GM18505 (cell line): ENCODE data around the gene PPP1R7.
A peak's percentile ranks its signal among the peaks of the same experiment; 100 is the strongest.
"Not testable (repeated sequence)": the region's sequence is repeated elsewhere in the genome, so short reads cannot be mapped to it uniquely, and the experiment has no call there.

Source experiments
- ATAC-seq: cut with Tn5 transposase; IDR thresholded peaks from one replicate; pipeline ENCODE4 v1.9.1; 2021; ENCODE audit not compliant: unreplicated experiment
- POLR2A ChIP-seq: IDR thresholded peaks from 4 replicates; pipeline ENCODE4 v1.6.1; 2011; ENCODE audit warnings: borderline replicate concordance; ENCODE audit not compliant: insufficient read depth, insufficient read length; ENCODE audit errors: extremely low read depth

Gene PPP1R7, protein sequence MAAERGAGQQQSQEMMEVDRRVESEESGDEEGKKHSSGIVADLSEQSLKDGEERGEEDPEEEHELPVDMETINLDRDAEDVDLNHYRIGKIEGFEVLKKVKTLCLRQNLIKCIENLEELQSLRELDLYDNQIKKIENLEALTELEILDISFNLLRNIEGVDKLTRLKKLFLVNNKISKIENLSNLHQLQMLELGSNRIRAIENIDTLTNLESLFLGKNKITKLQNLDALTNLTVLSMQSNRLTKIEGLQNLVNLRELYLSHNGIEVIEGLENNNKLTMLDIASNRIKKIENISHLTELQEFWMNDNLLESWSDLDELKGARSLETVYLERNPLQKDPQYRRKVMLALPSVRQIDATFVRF

DNA sequence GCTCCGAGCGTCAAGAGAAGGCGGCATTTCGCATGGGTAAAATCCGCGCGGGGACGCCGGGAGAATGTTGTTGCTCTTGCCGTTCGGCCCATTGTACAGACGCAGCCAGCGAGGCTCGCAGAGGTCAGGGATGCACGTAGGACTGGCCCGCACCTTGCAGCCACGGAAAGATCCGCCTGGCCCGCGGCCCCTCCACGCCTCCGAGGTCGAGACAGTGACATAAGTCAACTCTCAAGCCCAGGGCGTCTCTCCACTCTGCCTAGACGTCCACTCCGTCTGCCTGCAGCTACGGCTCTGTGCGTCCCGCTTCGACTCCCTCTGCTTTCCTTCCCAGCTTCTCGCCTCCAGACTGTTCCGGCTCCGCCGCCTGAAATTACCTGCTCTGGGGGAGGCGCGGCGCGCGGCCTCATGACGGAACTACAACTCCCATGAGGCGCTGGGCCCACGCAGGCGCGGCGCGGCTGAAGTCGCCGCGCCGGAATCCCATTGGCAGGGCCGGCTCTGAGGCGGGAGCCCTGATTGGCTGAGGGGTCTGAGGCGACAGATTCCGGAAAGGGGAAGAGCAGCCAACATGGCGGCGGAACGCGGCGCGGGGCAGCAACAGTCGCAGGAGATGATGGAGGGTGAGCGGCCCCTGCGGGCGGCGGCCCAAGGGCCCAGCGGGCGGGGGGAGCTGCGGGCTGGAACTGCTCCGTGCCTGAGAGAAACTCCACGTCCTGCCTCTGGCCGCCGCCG, at the start of gene PPP1R7:
Gene PPP1R7, plus strand, starts transcription at position 543 of the 735 bp plus-strand sequence. Its CDS starts 29 bp downstream, at position 572.
- ATAC-seq = peak; percentile 67
- TF ChIP-seq POLR2A = peak; percentile 80

DNA sequence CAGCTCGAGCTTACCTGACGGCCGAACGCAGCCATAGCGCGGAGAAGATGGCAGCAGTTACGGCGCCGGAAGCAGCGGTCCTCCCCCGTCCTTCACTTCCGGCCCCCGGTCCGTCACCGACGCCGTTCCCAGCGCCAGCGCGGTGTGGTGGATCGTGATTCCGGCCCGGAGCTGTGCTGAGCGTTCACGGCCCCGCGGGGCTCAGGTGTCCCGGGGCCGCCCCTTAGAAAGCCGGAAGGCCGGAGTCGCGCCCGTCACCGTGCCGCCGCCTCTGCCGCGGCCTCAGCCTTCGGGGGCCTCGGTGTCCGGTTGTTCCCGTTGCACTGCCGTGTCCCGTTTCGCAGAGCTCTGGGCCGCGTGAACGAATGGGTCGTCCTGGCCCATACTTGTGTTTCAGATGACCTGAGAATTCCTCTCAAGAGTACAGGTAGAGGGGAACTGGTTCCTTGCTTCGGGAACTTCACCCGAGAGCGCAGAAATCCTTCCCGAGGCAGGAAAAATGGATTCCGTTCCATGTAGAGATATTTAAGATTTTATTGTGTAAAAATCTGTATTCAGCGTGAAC, 47.9 kb upstream of the PPP1R7 start, which contains the start of gene MTERF4:
Gene MTERF4, minus strand, starts transcription at position 49 of the 565 bp plus-strand sequence. Its CDS starts 14 bp downstream, at position 35.
- peak; percentile 92 for TF ChIP-seq POLR2A

DNA sequence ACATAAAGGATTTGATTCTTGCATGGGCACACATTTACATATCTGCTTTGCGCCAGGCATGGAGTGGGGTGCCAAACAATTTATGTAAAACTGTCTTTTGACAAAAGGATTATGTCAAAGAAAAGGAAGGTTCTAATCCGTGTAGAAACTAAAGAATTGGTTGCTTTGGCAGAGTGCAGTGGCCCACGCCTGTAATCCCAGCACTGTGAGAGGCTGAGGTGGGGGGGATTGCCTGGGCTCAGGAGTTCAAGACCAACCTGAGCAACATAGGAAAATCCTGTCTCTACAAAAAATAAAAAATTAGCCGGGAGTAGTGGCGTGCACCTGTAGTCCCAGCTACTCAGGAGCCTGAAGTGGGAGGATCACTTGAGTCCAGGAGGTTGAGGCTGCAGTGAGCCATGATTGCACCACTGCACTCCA, 47.1 kb upstream of the PPP1R7 start:
- no peak for ATAC-seq
- no peak for TF ChIP-seq POLR2A

More for the DNA sequence above, 47.9 kb upstream of the PPP1R7 start, which contains the start of gene MTERF4:
- peak; percentile 88 for ATAC-seq

DNA sequence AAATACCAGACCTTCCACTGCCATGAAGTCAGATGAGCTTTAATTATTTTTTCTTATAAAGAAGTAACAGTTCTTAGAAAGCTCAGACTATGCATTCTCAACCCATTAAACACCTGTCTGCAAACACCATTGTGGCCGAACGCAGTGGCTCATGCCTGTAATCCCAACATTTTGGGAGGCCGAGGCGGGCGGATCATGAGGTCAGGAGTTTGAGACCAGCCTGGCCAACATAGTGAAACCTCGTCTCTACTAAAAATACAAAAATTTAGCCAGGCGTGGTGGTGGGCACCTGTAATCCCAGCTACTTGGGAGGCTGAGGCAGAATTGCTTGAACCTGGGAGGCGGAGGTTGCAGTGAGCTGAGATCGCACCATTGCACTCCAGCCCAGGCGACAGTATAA, 45.7 kb upstream of the PPP1R7 start:
- not testable (repeated sequence) for ATAC-seq

DNA sequence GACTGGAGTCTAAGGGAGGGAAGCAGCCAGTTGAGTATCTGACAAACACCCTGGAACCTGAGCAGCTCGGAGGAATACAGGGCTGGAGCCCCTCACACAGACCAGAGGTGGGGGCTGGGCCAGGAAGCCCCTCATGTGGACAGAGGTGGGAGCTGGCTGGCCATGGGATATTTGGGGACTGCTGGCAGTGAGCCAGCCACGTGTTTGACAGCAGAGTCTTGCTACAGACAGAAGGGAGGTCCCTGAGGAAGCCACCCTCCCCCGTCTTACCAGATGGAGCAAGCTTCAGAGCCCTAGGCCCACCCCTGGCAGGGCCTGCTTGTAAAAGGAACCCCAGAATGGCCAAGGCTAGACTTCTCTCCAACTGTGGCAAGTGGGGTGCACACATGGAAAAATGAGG, 44.6 kb upstream of the PPP1R7 start:
- no peak for ATAC-seq
- no peak for TF ChIP-seq POLR2A

DNA sequence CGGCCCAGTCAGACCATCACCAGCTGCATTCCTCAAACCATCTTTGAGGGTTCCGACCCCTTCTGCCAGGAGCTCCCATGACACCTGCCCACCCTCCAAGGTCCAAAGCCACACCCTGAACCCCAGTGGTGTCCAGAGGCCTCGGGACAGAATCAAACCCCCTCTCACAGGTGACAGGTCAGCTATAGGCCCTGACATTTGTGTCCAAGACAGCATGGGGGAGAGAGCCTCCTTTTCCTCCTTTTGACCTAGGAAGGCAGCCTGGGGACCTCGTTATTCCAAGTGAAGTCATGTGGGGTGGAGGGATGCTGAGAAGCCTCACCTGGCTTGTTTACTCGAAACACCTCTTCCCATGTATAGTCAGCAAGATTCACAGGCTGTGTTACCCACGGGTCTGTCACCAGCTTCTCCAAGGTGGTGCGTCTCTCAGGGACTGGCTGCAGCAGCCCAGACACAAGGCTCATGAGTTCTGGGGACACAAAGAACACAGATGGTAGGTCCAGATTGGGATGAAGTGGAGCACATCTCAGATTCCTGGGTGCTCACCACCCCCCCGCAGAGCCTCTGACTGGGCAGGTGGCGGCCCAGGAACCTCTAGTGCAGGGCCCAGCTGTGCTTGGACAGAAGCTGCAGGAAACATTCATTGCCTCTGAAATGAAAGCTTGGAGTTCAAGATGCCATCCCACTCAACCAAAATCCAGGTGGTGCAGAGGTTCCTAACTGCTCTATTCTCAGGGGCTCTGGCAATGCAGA, 43.1 kb upstream of the PPP1R7 start:
- ATAC-seq = no peak
- TF ChIP-seq POLR2A = no peak

DNA sequence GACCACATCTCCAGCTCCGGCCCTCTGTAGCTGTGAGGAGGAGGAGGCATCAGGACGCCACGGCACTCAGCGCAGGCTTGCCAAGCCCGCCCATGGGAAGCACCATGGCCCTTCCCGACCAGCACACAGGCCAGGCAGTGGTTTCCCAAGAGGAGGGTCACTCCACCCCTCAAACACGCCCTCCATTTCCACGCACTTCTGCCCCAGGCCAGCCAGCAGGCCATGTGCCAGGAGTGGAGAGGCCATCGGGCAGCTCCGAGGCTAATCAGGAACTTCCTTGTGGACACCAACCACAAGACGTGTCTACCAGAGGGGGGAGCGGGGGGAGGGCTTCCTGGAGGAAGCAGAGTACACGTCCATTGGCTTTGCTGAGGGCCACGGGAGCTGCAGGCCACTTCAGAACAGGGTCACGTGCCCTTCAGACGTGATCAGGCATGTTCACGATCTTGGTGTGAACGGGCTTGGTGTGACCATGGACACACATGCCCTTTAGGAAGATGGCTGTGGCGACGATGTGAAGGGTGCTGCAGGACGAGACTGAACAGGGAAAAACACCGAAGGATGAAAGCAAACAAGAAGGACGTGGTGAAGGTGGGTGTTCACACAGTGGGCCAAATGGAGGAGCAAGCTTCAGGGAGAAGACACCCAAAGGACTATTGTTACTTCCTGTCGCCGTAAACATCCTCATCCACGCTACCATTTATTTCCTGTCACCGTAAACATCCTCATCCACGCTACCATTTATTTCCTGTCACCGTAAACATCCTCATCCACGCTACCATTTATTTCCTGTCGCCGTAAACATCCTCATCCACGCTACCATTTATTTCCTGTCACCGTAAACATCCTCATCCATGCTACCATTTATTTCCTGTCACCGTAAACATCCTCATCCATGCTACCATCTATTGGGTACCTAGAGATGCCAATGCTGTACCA, 41.7 kb upstream of the PPP1R7 start:
- no peak for ATAC-seq
- TF ChIP-seq POLR2A = no peak

DNA sequence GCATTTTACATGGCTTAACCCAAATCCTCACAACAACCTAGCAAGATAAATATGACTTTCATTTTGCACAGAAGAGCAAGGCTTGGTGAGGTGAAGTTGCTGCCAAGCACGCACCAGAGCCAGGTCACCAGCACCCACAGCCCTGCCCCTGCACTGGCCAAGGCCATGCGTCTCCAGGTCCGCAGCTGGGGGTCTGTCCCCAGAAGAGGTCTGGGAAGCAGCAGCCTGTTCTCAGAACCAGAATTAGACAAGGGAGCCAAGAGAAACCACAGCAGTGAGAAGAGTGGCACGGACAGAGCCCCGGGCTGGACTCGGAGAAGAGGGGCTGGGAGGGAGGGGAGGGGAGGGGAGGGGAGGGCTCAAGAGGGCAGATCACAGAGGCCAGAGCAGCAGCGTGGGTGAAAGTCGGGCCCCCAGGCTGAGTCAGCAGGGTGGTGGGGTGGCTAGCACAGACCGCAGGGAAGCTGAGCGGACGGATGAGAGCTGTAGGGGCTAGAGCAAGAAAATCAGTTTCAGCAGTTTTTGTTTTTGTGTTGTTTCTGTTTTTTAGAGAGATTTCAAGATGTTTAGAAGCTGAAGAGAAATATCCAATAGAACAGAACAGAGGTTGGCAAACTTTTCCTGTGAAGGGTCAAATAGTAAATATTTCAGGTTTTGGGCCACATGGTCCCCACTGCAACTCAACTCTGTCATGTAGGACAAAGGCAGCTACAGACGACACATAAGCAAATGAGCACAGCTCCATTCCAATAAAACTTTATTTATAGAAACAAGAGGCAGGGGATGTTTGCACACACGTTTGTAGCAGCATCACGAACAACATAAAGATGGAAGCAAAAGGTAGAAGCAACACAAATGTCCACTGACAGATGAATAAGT, 40.8 kb upstream of the PPP1R7 start:
- no peak for TF ChIP-seq POLR2A
- no peak for ATAC-seq

DNA sequence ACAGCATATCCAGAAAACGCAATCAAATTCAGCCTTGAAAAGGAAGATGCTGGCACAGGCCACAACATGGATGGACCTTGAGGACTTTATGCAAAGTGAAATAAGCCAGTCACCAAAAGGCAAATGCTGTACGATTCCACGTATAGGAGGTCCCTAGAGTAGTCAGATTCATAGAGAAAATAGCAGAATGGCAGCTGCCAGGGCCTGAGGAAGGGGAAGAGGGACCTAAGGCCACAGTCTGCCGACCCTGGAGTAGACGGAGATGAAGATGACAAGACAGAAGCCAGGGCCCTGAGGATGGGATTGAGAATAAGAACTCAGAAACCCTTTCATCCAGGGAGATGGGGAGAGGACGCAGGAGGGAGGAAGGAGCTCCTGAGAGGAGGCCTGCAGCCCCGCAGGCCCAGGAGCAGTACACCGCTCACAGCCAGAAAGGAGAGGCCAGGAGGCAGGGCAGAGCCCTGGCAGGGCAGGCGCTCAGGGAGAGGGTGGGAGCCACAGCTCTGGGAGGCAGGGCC, 40.1 kb upstream of the PPP1R7 start:
- TF ChIP-seq POLR2A = no peak
- no peak for ATAC-seq

DNA sequence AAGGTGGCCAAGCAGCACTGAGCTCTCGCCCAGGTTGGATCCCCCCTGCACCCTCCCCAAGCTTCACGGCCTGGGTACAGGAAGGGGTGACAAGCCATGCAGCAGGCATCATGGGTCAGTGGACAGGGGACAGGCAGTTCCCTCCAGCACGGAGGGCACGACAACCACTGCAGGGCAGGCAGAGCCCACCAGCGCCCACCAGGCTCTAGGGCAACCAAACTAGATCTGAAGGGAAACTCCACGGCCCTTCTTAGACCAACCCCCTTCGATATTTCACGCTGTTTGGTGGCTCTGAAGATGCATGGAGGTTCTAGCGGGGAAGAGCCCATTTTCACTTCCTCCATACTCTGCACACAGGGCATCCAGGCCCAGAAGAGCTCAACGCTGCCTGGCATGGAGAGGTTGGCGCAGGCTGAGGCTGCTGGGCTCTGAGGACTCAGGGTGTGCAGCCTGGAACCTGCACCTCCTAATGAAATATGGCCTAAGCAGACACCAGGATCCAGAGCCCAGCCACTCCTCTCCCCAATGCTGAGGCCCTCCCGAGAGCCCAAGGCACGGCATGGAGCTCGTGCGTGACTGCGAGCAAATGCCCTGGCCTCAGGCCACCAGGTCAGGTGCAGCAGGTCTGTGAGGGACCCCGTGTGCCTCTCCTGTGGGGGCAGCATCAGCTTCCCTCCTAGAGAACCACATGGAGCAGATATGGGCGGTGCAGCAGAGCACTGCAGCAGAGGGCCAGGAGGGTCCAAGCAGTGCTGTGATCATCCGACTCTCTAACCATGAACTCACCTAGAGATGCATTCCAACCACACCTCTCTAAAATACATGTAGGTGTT, 39.4 kb upstream of the PPP1R7 start:
- ATAC-seq = no peak

More for the DNA sequence above, 39.4 kb upstream of the PPP1R7 start:
- peak; percentile 62 for TF ChIP-seq POLR2A
